ENCODE results near the gene ADORA2B. TPM values are rescaled to one million over a fixed set of nuclear protein-coding genes. Genes with fewer than 3 reads are reported as not detected.

ADORA2B gene
- total RNA-seq, 1 donor from 2014 or later = 0.32 TPM

DNA sequence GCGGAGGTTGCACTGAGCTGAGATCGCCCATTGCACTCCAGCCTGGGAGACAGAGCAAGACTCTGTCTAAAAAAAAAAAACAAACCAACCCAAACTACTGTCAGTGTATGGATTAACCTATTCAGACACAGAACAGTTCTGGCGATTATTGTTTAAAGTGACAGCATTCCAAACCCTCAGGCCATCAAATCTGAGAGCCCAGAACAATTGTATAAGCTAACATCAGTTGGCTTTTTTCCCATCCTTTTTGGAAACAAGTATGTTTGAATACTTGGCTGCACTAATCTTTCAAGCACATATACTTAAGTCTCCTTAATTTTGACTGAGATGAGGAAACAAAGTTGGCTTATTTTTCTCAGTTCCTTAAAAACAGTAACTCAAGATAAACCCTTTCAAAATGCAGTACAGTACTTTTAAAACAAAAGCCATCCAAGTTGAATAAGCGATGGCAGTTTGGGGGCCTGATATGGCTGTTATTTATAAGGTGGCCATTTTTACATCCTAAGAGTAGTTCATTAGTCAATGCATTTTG, 53.2 kb downstream of the ADORA2B start:
- peaks cover 11% of the 10 kb centered on the region for H3K4me1 Mint-ChIP-seq (ENCODE audit: low read depth, unreplicated experiment)
- H3K27me3 Mint-ChIP-seq (ENCODE audit: unreplicated experiment) = peaks cover 6% of the 10 kb centered on the region
- no peak overlapping the region for H3K4me3 Mint-ChIP-seq (ENCODE audit: unreplicated experiment)
- no peak for DNase-seq
- TF ChIP-seq, protein P1, sequence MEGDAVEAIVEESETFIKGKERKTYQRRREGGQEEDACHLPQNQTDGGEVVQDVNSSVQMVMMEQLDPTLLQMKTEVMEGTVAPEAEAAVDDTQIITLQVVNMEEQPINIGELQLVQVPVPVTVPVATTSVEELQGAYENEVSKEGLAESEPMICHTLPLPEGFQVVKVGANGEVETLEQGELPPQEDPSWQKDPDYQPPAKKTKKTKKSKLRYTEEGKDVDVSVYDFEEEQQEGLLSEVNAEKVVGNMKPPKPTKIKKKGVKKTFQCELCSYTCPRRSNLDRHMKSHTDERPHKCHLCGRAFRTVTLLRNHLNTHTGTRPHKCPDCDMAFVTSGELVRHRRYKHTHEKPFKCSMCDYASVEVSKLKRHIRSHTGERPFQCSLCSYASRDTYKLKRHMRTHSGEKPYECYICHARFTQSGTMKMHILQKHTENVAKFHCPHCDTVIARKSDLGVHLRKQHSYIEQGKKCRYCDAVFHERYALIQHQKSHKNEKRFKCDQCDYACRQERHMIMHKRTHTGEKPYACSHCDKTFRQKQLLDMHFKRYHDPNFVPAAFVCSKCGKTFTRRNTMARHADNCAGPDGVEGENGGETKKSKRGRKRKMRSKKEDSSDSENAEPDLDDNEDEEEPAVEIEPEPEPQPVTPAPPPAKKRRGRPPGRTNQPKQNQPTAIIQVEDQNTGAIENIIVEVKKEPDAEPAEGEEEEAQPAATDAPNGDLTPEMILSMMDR (IDR thresholded peaks at IDR 0.05; ENCODE audit: partially characterized antibody, unreplicated experiment) = no peak
- no peak overlapping the region for H3K27ac Mint-ChIP-seq (ENCODE audit: unreplicated experiment)
- peaks cover 9% of the 10 kb centered on the region for H3K9me3 Mint-ChIP-seq (ENCODE audit: unreplicated experiment)
- peaks cover 11% of the 10 kb centered on the region for H3K36me3 Mint-ChIP-seq (ENCODE audit: unreplicated experiment)

DNA sequence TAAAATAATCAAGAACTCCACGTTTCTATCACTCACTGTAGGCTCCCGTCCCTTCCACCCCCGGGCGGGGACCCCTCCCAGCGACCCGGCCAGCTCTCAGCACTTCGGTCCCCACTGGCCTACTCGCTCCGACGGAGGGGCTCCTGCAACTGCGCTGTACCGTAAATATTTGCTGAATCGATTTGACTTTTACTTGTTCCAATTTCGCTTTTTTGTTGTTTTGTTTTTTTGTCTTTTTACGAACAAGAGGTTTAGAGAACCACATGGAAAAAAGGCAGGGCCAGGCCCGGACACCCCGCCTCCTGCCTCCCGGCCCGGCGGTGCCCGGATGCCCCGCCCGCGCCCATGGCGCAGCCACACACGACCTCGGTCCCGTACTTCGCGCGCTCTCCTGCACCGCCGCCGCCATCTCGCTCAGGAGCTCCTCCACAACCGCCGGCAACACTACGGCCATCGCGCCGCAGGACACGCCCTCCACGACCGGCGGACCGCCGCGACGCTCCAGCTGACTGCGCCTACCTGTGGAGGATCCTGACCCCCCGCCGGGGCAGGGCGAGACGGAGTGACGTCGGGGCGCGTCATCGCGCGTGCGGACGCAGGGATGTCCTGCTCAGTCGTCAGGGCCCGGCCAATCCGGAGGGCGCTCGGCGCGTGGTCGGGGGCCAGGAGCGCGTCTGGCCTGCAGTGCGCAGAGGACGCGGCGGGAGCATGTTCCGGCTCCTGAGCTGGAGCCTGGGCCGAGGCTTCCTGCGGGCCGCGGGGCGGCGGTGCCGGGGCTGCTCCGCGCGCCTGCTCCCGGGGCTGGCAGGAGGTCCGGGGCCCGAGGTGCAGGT, 54.4 kb downstream of the ADORA2B start, which contains the start of the genes TTC19 and ZSWIM7:
Gene TTC19, plus strand, starts transcription at position 684 of the 833 bp plus-strand sequence. Its CDS starts 25 bp downstream, at position 709.
Gene ZSWIM7, minus strand, starts transcription at position 564 of the 833 bp plus-strand sequence. Its CDS starts 110 bp downstream, at position 454.
- Mint-ChIP-seq H3K4me1 (ENCODE audit: low read depth, unreplicated experiment) (peaks cover 11% of the 10 kb centered on the region), H3K4me3 (ENCODE audit: unreplicated experiment) (peak within 1 kb of the TSS; percentile 97), H3K9me3 (ENCODE audit: unreplicated experiment) (peaks cover 9% of the 10 kb centered on the region), H3K27me3 (ENCODE audit: unreplicated experiment) (peaks cover 6% of the 10 kb centered on the region), H3K36me3 (ENCODE audit: unreplicated experiment) (peaks cover 11% of the 10 kb centered on the region), H3K27ac (ENCODE audit: unreplicated experiment) (peak within 1 kb of the TSS; percentile 90)
- DNase-seq = peak; percentile 98
- TF ChIP-seq, protein P1 (IDR thresholded peaks at IDR 0.05; ENCODE audit: partially characterized antibody, unreplicated experiment) = no peak

DNA sequence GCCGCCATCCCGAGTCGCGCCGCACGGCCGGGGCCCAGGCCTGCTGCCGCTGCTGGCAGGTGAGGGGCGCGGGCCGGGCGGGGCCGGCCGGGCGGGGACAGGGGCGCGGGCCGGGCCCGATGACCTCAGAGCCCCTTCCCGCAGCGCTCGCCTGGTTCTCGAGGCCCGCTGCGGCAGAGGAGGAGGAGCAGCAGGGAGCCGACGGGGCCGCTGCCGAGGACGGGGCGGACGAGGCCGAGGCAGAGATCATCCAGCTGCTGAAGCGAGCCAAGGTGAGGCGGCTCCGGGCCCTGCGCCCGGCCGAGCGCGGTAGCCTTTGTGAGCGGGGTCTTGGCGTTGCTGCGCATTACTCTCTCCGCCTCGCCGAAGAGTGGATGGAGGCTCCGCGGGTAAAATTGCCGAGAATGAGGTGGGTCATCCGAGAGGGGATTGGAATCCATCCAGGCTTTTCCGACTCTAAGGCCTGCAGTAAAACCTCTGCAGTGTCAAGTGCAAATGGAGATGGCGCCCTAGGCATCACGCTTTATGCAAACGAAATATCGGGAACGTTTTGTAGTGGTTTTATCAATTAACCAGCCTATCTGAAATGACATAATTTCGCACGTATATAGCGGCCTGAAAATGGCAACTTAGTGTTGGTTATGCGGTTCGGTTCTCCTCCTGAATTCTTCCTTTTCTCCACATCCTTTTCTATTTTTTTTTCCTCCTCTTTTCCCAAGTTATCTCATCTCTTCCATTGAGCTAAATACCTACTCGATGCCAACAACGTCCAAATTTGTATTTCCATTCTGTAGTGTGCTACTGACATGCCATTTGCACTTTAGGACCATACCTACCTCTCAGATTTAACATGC, 55.3 kb downstream of the ADORA2B start:
- Mint-ChIP-seq H3K36me3 (ENCODE audit: unreplicated experiment) (peaks cover 11% of the 10 kb centered on the region), H3K4me1 (ENCODE audit: low read depth, unreplicated experiment) (peaks cover 11% of the 10 kb centered on the region), H3K27ac (ENCODE audit: unreplicated experiment) (peak overlapping the region; percentile 82), H3K27me3 (ENCODE audit: unreplicated experiment) (peaks cover 6% of the 10 kb centered on the region), H3K9me3 (ENCODE audit: unreplicated experiment) (peaks cover 9% of the 10 kb centered on the region), H3K4me3 (ENCODE audit: unreplicated experiment) (peak overlapping the region; percentile 96)
- TF ChIP-seq, protein P1 (IDR thresholded peaks at IDR 0.05; ENCODE audit: partially characterized antibody, unreplicated experiment) = no peak
- DNase-seq = peak; percentile 73

DNA sequence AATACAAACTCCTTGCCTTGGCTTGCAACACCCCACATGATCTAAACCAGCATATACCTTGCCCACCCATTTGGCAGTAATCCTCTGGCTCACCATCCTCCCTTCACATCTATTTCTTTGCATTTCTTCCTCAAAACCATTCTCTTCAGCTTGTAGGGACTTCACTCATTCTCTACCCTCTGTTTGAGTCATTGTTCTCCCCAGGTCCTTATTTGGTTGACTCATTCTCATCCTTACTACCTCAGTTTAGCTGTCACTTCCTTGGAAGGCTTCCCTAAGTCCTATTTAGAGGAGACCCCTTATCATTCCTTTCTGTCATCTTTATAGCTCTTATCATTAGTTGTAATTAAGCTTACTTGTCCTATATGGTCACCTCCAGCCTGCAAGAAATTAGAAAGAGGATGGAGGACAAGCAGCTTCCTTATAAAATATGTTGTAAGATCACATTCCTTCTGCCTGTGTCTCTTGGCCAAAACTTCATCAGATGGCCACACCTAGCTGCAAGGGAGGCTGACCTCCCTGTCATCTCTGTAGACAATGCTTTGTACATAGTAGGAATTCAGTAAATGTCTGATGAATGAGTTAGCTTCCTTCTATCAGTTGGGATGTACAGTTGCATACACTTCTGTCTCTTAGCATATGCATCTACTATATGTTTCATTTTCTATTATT, 56.4 kb downstream of the ADORA2B start:
- H3K4me3 Mint-ChIP-seq (ENCODE audit: unreplicated experiment) = peak overlapping the region; percentile 96
- H3K4me1 Mint-ChIP-seq (ENCODE audit: low read depth, unreplicated experiment) = peaks cover 10% of the 10 kb centered on the region
- DNase-seq = no peak
- TF ChIP-seq, protein P1 (IDR thresholded peaks at IDR 0.05; ENCODE audit: partially characterized antibody, unreplicated experiment) = no peak
- peaks cover 6% of the 10 kb centered on the region for H3K27me3 Mint-ChIP-seq (ENCODE audit: unreplicated experiment)
- H3K9me3 Mint-ChIP-seq (ENCODE audit: unreplicated experiment) = peaks cover 9% of the 10 kb centered on the region
- peaks cover 13% of the 10 kb centered on the region for H3K36me3 Mint-ChIP-seq (ENCODE audit: unreplicated experiment)
- no peak overlapping the region for H3K27ac Mint-ChIP-seq (ENCODE audit: unreplicated experiment)

Data from glutamatergic neuron (in vitro differentiated cells).